ENCODE data around the gene ZNRF4. TPM values are rescaled to one million over a fixed set of nuclear protein-coding genes. Genes with fewer than 3 reads are reported as not detected.

ZNRF4 gene
- total and polyA plus RNA-seq, 2 of the 8 experiments (the other 6 are each of a cell fraction or from before 2014, with no cell fraction given) = not detected

DNA sequence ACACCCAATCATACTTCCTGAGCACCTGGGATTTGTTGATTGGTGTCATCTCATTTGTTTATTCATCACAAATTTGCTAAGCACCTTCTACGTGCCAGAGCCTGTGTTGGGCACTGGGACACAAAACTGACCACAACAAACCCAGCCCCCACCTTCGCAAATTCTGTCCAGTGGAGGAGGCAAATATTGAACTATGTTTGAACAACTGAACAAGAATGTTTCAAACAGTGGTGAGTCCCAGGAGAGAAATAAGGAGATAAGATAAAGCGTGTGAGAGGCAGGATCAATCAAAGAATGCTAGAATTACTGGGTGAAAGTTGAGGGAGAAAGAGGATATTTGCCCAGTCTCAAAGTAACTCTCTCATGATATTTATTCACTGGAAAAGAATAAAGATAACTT, 8.7 kb downstream of the ZNRF4 start:
- Histone ChIP-seq H2AFZ (ENCODE audit: low read length) (no peak overlapping the region), H4K20me1 (replicated peaks in 1 of 2; ENCODE audit: control insufficient read depth in 1 of 2, insufficient read depth in 2 of 2, low read length in 2 of 2) (no peaks in the 10 kb centered on the region), H3K4ac (replicated peaks; ENCODE audit: insufficient read length, low read depth, low read length) (no peak overlapping the region), H3K9me3 (ENCODE audit: insufficient read depth in 2 of 2, low read depth in 1 of 2, low read length in 1 of 2) (0 out of 4 replicates have a peak, but pooled peaks cover 0 to 3% of the 10 kb centered on the region in 2 experiments), H3K9ac (replicated peaks in 1 of 4; ENCODE audit: extremely low read depth in 1 of 4, low read depth in 3 of 4, low read length in 3 of 4) (no peak overlapping the region), H3K4me3 (ENCODE audit: extremely low read depth in 1 of 4, insufficient read depth in 2 of 4, low read depth in 3 of 4, low read length in 4 of 4) (no peak overlapping the region), H3K79me1 (ENCODE audit: low read depth, low read length) (no peaks in the 10 kb centered on the region), H3K23me2 (ENCODE audit: low read depth, low read length) (no peaks in the 10 kb centered on the region), H2BK15ac (ENCODE audit: low read length) (no peak overlapping the region), H3K79me2 (ENCODE audit: control insufficient read depth in 1 of 2, insufficient read depth in 2 of 2, low read length in 2 of 2) (no peaks in the 10 kb centered on the region), H4K8ac (ENCODE audit: extremely low read depth, insufficient read depth, low read length) (no peak overlapping the region), H3K4me1 (replicated peaks in 1 of 4; ENCODE audit: control insufficient read depth in 3 of 4, insufficient read depth in 4 of 4, low read length in 3 of 4) (no peaks in the 10 kb centered on the region), H3K23ac (ENCODE audit: insufficient read length) (no peak overlapping the region), H2BK12ac (ENCODE audit: low read depth, low read length) (no peak overlapping the region), H3K36me3 (ENCODE audit: control insufficient read depth in 2 of 4, insufficient read depth in 4 of 4, low read length in 3 of 4) (no peaks in the 10 kb centered on the region), H3K27ac (ENCODE audit: low read depth, low read length) (no peak overlapping the region), H4K5ac (ENCODE audit: insufficient read length, low read depth, low read length) (no peak overlapping the region), H3K18ac (ENCODE audit: extremely low read depth, low read length) (no peak overlapping the region), H2BK120ac (replicated peaks; ENCODE audit: low read depth, low read length) (no peak overlapping the region), H2BK5ac (ENCODE audit: low read depth, low read length) (no peak overlapping the region), H2AK5ac (ENCODE audit: low read depth, low read length) (no peak overlapping the region), H3K14ac (ENCODE audit: insufficient read length) (no peak overlapping the region), H4K91ac (replicated peaks; ENCODE audit: insufficient read length, low read length) (no peak overlapping the region), H3K27me3 (replicated peaks in 1 of 4; ENCODE audit: control insufficient read depth in 3 of 4, extremely low read depth in 1 of 4, insufficient read depth in 3 of 4, low read length in 3 of 4) (no peaks in the 10 kb centered on the region; a peak in 2 of 7 replicates), H2BK20ac (ENCODE audit: low read length) (no peak overlapping the region), H3K4me2 (ENCODE audit: insufficient read depth in 1 of 2, low read depth in 2 of 2, low read length in 2 of 2) (no peak overlapping the region), H3K56ac (replicated peaks; ENCODE audit: insufficient read length, low read depth, low read length) (no peak overlapping the region)
- FAIRE-seq (no peak), DNase-seq (ENCODE audit: low read depth in 1 of 2, low spot score in 2 of 2) (no peak)
- ChIA-PET POLR2A (ENCODE audit: partially characterized antibody) (interaction anchor here (1.1 kb wide), 1 partner anchor 27 kb away, joined by 3 read pairs; no protein-coding TSS in a partner anchor), CTCF (ENCODE audit: partially characterized antibody) (interaction anchor here (0.6 to 2.6 kb wide), 4 partner anchors 16 to 115 kb away, joined by 3 to 6 read pairs (median 4); no protein-coding TSS in a partner anchor)
- 73% methylated on average over 3 of the region's 3 CpGs; no CpG with 5 or more reads in 1 of the 2 experiments for WGBS, 2 experiments (ENCODE audit: extremely low coverage in 1 of 2, insufficient coverage in 1 of 2, insufficient read length in 1 of 2, insufficient replicate concordance in 2 of 2, low coverage in 1 of 2, low lambda C conversion rate in 2 of 2, missing lambda C conversion rate in 1 of 2)
- TF ChIP-seq SP1 (IDR thresholded peaks at IDR 0.05; ENCODE audit: low read depth, low read length) (no peak), SAP30 (IDR thresholded peaks at IDR 0.05; ENCODE audit: insufficient read depth, insufficient replicate concordance, low read length) (no peak), RFX5 (IDR thresholded peaks at IDR 0.05; ENCODE audit: borderline replicate concordance, low read depth, low read length) (no peak), SP2 (IDR thresholded peaks at IDR 0.05; ENCODE audit: low read length) (no peak), KDM5A (IDR thresholded peaks at IDR 0.05; ENCODE audit: low read length) (no peak), JUN (IDR thresholded peaks at IDR 0.05; ENCODE audit: low read depth, low read length) (no peak), JUND (IDR thresholded peaks at IDR 0.05; ENCODE audit: low read length) (no peak), POLR2A (IDR thresholded peaks at IDR 0.05; ENCODE audit: control extremely low read depth in 1 of 2, low read depth in 2 of 2, low read length in 2 of 2) (no peak), GTF2F1 (IDR thresholded peaks at IDR 0.05; ENCODE audit: borderline replicate concordance, low read depth, low read length) (no peak), NRF1 (IDR thresholded peaks at IDR 0.05; ENCODE audit: low read depth, low read length) (no peak), POU5F1 (IDR thresholded peaks at IDR 0.05; ENCODE audit: low read depth, low read length) (no peak), TCF12 (IDR thresholded peaks at IDR 0.05; ENCODE audit: low read depth, low read length) (no peak), BACH1 (IDR thresholded peaks at IDR 0.05; ENCODE audit: low read length) (no peak)
- TF ChIP-seq, protein P1, sequence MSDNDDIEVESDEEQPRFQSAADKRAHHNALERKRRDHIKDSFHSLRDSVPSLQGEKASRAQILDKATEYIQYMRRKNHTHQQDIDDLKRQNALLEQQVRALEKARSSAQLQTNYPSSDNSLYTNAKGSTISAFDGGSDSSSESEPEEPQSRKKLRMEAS (IDR thresholded peaks at IDR 0.05) = no peak
- TF ChIP-seq, protein P2, sequence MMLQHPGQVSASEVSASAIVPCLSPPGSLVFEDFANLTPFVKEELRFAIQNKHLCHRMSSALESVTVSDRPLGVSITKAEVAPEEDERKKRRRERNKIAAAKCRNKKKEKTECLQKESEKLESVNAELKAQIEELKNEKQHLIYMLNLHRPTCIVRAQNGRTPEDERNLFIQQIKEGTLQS (IDR thresholded peaks at IDR 0.05; ENCODE audit: insufficient read depth, low read depth, low read length) = no peak
